Activated CD4-positive, alpha-beta T cell treated with anti-CD3 and anti-CD28 coated beads, Interleukin-2, amount 50 U/mL, for 16 hours (primary cell): Measurements from ENCODE around the gene SUCLA2.
"Not testable (repeated sequence)": the region's sequence is repeated elsewhere in the genome, so short reads cannot be mapped to it uniquely, and the experiment has no call there.

Experiments
- DNase-seq: peaks from one replicate; pipeline ENCODE4 v3.0.0-alpha.2; 2020

SUCLA2 gene

DNA sequence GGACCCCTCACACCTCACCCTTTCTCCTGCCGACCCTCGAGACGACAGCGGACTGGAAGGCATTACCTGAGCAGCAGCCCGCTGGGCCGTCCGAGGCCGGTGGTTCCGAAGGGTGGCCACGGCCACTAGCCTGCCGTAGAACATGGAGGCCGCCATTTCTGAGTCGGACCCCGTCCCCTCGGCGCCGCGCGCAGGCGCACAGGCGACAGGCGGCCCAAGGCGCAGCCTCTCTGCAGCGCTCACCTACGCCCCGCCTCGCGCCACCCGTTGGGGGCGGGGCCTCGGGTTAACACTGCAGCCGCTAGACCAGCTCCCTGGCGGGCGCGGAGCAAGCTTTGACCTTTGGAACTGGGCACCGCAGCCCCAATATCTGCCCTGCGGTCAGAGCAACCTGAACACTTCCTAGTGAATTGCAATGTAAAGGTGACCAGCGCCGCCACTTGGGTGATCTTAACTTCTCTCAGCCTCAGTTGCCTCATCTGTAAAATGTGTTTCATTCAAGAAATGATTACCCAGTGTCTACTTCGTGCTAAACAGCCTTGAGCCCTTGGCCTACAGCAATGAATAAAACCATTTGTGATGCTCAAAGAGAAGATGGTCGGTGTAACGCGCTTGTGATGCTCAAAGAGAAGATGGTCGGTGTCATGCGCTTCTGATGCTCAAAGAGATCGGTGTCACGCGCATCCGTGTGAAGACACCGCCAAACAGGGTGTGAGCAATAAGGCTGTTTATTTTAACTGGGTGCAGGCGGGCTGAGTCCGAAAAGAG, at the start of gene SUCLA2:
Gene SUCLA2, minus strand, starts transcription at position 160 of the 768 bp plus-strand sequence. Its CDS starts 4 bp downstream, at position 156.
- DNase-seq = peak; percentile 94

DNA sequence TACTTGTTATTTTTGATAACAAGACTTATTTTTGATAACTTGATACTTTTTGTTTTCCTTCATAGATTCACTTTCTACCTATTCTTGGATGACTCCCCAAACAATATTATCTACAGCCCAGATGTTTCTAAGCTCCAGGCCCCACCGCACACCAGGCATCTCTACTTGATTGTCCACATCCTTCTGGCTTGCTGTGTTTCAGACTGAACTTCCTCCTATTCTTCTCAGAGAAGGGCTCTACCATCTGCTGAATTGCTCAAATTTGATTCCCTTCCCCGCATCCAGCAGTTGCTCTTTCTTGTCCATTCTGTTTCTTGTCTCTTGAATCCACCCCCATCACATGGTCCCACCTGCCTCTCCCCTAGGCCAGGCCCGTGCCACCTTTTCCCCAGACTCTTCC, 49.5 kb upstream of the SUCLA2 start:
- DNase-seq = no peak

DNA sequence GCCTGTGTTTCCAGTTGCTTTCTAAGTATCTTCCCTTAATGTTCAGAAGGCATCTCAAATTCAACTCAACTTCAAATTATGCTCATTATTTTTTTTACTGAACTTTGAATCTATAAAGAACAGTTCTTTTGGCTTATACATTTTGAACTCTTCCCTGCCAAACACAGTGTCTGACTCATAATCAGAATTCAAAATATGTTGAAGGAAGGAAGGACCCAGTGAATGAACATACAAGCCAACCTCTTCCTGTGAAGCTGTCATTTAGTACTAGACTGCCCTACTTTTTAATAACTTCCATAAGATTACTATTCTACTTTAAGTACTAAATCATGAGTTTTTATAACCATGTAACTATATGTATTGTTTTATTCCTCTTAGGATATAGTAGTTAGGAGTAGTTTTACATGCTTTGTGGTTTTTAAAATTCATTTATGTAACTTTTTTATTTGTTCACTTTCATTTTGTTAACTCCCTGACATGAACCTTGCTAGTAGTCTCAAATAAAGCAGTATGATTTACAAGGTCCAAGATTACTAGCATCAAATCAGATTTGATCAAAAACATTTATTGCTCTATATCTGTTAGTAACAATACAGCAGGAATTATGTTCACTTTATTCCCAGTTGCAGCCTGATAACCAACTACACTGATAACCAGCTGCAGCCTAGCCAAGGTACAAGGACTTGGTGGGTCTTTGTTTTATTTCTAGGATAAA, 42.9 kb upstream of the SUCLA2 start:
- peak; percentile 62 for DNase-seq

DNA sequence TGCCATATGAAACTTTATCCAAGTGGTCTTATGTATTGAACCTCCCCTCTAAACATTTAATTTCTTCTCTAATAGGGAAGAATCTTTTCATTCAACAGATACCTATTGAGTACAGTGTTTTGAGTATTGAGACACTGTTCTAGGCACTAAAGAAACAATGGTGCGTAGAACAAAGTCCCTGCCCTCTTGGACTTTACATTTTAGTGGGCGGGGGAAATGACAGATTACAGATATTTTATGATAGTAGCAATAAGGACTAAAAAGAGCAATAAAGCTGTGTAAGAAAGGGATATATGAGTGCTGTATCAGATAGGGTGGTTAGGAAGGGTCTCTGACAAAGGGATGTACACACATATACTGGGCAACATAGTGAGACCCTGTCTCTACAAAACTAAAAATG, 41.8 kb upstream of the SUCLA2 start:
- DNase-seq = no peak

DNA sequence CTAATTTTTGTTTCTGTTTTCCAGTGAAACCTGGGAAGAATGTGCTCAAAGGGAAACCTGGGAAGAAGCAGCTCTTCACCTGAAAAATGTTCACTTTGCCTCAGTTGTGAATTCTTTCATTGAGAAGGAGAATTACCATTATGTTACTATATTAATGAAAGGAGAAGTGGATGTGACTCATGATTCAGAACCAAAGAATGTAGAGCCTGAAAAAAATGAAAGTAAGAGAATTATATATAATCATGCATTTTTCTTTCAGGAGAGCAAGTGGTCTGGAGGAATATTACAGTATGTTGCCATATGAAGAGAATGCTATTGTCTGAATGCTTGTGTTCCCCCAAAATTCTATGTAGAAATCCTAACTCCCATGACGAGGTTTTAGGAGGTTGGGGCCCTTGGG, 39.8 kb upstream of the SUCLA2 start:
- no peak for DNase-seq

DNA sequence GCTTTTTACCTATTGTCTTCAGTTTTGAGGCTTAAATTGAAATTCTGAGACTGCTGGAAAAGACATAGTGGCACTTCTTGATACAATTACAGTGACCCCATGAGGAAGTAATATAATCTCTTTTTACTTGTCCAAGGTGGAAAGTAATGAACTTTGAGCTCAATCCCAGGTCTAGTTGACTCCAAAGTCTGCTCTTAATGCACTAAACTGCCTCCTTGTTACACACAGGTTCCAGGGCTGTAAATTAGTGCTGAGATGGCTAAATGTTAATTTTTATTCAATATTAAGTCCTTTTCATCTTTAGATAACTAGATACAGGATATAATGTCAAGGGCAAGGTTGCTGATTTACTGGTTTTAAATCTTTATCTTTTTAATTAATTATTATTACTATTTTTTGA, 39.0 kb upstream of the SUCLA2 start:
- DNase-seq = no peak

DNA sequence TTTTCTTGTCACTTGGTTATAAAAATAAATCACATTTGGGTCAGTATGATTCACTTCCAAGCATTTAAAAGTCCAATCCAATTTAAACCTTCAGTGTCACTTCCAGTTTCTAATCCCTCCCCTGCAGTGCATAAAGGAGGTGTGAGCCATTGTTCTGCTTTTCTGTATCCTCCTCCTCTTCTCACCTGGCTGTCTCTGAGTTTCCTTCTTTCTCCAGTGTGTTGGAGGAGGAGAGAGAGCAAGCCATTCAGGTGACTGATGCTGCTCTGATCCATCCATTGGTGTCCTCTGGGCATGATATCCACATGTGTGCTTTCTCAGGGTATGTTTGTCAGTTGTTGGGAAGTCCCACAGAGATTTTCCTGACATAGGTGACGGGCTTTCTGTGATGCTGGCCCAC, 37.7 kb upstream of the SUCLA2 start:
- no peak for DNase-seq

DNA sequence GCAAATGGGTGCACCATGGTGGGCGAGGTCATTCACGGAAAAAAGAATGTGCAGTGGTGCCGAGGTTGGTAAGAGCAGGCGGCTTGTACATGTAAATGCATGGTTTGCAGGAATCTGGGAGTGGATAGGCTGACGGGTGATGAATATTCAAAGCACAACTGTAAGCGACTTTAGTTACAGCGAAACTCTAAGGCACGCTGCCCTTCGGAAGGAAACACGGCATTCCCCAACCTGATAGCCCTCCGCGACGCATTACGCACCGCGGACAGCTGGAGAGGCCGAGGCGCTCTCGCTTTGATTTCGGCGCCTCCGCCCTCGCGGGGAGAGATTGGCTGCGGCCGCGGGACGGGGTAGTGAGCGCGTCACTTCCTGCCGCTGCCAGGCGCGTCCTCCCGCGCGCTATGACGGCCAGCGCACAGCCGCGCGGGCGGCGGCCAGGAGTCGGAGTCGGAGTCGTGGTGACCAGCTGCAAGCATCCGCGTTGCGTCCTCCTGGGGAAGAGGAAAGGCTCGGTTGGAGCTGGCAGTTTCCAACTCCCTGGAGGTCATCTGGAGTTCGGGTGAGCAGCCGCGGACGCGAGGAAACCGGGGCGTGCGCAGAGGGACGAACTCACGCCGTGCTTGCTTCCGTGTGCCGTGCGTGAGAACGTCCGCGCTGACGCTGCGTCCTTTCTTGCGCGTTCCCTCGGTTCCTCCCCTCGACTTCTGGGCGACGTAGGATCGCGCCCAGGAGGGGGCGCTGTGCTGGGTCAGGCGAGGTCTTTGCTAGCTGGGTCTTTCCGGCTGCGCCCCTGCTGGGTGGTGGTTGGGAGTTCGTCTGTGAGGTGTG, 36.5 kb upstream of the SUCLA2 start, which contains the start of gene NUDT15:
Gene NUDT15, plus strand, starts transcription at position 381 of the 828 bp plus-strand sequence. Its CDS starts 21 bp downstream, at position 402.
- peak; percentile 97 for DNase-seq

DNA sequence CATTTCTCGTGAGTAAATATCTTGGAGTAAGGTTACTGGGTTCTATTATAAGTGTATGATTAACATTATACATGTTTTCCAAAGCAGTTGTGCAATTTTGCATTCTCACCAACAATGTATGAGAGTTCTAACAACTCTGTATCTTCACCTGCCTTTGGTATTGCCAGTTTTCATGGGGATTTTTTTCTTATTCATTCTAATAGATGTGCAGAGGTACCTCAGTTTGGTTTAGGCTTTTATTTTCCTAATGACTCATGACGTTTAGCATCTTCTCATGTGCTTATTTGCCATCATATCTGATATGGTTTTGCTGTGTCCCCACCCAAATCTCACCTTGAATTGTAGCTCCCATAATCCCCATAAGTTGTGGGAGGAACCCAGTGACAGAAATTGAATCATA, 28.8 kb upstream of the SUCLA2 start:
- no peak for DNase-seq

DNA sequence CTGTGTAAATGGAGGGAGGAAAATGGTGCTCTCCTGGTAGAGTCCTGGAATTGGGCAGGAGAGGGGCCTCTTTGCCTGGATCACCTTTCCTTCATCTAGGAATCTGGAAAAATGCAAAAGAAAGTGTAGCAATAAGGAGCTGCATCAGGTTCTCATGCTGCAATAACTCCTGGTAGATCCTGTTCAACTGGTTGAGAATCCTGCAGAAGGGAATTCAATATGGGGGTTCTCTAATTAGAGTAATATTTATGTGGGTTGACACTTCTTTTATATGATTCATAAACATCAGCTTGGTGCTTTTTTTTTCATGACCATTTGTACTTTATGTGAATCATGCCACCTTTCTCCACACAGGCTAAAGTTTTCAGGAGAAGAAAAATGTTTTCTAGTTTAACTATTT, 27.0 kb upstream of the SUCLA2 start:
- no peak for DNase-seq

DNA sequence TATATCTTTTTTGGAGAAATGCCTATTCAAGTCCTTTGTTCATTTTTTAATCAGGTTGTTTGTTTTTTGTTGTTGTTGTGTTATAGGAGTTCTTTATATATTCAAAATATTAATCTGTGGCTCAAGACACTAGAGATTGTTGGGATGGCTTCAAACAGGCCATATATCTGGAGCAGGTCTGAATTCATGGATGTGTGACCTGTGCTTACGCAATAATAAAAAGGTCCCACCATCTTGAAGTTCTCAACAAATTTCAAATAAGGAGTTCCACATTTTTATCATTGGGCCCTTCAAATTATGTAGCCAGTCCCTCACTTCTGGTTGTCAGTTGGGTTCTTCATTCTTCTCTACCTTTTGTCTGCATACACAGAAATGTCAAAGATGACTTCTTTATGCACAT, 18.7 kb upstream of the SUCLA2 start:
- no peak for DNase-seq

DNA sequence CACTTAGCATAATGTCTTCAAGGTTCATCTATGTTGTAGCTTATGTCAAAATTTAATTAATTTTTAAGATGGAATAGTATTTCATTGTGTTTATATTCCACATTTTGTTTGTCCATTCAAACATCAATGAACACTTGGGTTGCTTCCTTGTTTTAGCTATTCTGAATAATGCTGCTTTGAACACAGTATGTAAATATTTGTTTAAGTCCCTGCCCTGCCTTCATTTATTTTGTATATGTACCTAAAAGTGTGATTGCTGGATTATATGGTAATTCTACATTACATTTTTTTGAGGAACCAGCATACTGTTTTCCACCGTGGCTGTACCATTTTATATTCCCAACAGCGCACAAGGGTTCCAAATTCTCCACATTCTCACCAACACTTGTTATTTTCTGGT, 17.6 kb upstream of the SUCLA2 start:
- DNase-seq = no peak

DNA sequence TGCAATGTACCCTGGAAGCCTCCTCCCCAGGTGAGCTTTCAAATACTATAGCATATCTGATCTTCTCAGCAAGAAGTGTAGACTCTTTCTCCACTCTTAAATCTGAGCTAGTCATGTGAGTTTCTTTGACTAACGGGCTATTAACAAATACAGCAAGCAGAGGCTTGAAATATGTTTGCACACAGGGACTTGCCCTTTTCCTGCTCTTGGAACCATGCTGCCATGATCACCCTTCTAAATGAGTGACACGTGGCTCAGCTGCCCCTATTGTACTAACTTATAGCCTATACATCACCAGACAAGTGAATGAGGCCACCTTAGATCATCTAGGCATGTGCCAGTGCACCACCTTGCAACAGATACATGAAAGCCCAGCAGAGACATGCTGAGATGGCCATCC, 13.3 kb upstream of the SUCLA2 start:
- no peak for DNase-seq

DNA sequence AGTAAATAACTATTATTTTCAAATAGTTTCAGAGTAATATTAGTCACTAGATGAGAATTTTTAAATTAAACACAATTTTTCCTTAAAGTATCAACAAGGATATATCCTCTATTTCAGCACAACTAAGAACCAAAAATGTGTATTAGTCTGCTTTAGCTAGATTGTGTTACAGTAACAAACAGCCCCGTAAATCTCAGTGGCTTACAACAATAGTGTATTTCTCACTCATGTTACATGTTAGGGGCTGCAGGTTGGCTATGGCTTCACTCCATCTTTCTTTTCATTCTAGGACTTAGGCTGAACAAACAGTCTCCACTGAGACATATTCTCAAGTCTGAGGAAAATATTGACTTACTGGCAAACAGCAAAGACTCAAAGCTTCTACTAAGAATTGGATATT, 11.6 kb upstream of the SUCLA2 start:
- DNase-seq = no peak

DNA sequence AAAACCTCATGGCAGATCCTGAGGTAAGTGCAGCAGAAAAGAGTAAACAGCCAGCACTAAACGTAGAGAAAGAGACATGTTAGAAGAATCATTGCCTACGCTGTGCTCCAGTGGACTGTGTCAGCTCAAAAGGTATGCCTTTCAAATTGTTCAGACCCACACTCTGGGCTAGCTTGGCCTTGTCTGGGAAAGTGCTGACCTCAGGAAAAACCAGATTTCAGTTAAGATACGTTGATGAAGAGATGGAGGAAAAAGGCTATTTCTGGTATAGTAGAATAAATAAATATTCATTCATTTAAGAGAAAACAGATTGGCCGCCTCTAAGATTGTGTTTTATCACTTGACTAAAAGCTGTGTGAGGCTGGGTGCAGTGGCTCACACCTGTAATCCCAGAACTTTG, 9.6 kb upstream of the SUCLA2 start:
- no peak for DNase-seq

DNA sequence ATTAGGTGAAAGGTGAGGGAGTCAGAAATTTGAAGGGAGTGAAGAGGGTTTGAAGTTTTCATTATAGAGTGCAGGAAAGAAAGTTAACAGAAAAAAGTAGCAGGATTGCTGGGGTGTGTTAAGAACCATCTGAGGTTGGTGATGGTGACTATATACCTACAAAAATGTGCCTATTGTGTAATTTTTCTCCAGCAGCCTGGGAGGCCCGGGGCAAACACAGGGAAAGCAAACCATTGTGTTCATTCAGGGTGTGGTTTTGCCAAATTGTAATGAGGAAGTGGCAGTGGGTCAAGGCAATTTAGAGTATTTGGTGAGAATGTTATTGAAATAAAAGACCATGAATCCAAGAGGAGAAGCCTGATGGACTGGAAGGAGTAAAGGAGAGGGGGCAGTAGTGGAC, 8.2 kb upstream of the SUCLA2 start:
- no peak for DNase-seq

DNA sequence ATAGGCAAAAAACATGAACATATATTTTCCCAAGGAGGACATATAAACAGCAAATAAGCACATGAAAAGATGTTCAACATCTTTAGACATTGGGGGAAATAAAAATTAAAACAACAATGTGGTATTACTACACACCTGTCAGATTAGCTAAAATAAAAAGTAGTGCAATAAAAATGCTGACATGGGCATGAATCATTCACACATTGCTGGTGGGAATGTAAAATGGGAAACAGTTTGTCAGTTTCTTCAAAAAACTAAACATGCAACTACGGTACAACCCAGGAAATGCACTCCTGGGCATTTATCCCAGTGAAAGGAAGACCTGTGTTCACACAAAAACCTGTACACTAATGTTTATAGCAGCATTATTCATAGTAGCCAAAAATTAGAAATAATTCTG, 5.3 kb upstream of the SUCLA2 start:
- no peak for DNase-seq

DNA sequence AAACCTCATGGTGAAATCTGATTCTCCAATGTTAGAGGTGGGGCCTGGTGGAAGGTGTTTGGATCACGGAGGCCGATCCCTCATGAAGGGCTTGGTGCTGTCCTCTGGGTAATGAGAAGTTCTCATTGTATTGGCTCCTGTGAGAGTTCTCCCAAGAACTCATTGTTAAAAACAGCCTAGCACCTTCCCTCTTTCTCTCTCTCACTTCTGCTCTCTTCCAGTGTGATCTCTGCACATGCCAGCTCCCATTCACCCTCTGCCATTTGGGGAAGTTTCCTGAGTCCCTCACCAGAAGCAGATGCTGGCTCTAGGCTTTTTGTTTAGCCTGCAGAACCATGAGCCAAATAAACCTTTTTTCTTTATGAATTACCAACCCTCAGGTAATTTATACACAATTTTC, 3.1 kb upstream of the SUCLA2 start:
- DNase-seq = no peak

DNA sequence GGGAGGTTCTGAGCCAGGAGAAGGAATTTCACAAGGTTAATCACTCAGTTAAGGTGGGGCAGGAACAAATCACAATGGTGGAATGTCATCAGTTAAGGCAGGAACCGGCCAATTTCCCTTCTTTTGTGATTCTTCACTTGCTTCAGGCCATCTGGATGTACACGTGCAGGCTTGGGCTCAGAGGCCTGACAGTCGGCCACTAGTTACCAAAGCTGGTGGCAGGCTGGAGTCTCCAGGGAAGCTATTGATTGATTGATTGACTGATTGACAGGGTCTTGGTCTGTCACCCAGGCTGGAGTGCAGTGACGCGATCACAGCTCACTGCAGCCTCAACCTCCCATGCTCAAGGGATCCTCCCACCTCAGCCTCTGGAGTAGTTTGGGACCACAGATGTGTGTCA, 926 bp upstream of the SUCLA2 start:
- DNase-seq = not testable (repeated sequence)

DNA sequence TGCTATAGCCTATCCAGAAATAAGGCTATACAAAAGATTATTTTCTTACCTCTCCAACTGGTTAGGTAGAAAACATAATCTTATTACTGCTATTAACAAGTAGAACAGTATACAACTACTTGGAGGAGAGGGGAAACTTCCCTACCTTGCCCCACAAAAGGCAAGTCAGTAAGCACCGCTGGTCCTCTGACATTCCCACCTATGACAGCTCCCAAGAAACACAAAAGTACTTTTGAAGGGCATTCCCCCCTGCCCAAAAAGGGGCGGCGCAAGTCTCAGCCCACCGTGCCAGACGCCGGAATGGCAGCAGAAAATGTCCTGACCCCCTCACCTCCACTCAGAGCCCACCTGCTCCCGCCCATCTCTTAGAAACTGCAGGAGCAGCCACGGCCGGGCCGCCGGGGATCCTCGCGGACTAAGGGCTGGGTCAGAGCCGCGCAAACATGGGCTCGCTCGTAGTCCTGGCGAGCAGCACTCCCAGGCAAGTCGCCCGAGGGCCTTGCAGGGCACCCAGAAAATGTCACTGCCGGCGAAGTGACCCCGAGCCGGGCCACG, 437 bp downstream of the SUCLA2 start:
- no peak for DNase-seq

DNA sequence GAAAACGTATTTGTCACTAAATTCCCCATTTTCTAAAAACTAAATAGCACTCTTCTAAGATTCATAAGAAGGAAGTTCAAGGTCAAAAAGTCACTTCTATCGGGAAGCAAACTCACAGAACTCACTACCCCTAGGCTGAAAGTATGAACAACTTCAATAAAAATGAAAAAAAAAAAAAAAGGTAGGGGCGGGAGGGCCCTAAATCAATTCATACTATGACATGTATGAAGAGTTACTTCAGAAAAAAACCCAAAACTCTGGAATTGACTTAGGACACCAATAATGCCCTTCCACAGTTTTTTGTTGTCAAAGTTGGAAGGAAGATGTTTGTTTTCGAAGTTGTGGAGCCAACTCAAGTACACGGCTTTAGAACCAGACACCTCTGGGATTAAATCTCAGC, 1.1 kb downstream of the SUCLA2 start:
- no peak for DNase-seq

DNA sequence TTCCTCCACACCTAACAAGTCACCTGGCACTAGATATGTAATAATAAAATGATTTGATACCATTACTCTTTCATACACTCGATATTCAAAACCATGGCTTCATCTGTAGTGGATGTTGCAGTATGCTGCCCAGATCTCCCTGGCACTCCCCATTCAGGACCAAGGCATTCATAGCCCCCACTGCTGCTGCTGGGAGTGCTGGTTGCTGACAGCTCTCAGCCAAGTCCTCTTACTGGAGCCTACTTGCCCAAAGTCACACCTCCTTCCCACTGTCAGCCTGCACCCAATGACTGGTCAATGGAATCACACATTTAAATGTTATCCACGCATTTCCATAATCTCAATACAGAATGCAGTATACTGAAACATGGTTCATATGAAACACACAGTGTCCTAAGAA, 3.7 kb downstream of the SUCLA2 start:
- DNase-seq = no peak

DNA sequence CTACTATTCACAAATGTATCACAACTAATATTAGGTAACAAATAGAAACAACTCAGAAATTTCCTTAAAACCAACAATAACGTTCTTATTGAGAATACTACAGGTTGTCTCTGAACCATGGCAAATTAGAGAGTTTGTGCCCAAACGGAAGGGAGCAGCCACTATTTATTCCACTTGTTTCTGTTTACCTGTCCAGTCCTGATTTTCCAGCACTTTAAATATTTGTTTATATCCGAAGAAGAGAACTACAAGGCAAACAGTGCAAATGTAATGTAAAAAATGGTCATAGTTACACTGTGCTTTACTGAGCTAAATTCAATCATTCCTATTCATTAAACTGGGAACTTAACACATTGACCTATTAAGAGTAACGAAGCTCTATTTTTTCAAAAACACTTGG, 9.2 kb downstream of the SUCLA2 start:
- DNase-seq = no peak
